Measurements from ENCODE around the gene TNFRSF8.

- TF ChIP-seq EP300 (IDR thresholded peaks at IDR 0.05), result no peak
- TF ChIP-seq, protein P1, sequence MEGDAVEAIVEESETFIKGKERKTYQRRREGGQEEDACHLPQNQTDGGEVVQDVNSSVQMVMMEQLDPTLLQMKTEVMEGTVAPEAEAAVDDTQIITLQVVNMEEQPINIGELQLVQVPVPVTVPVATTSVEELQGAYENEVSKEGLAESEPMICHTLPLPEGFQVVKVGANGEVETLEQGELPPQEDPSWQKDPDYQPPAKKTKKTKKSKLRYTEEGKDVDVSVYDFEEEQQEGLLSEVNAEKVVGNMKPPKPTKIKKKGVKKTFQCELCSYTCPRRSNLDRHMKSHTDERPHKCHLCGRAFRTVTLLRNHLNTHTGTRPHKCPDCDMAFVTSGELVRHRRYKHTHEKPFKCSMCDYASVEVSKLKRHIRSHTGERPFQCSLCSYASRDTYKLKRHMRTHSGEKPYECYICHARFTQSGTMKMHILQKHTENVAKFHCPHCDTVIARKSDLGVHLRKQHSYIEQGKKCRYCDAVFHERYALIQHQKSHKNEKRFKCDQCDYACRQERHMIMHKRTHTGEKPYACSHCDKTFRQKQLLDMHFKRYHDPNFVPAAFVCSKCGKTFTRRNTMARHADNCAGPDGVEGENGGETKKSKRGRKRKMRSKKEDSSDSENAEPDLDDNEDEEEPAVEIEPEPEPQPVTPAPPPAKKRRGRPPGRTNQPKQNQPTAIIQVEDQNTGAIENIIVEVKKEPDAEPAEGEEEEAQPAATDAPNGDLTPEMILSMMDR (IDR thresholded peaks at IDR 0.05), result no peak
- no peak for TF ChIP-seq POLR2A (IDR thresholded peaks at IDR 0.05; ENCODE audit: low read depth)
- TF ChIP-seq POLR2AphosphoS5 (IDR thresholded peaks at IDR 0.05), result no peak
Observed at GRCh38 chr1:12144236-12144635, 81.1 kb downstream of the TNFRSF8 start.

Data from esophagus muscularis mucosa (tissue), 4 donors.